ENCODE measurements around the gene PBXIP1. TPM values are rescaled to one million over a fixed set of nuclear protein-coding genes. Genes with fewer than 3 reads are reported as not detected.

PBXIP1 gene
- total RNA-seq, 2 experiments from 2014 or later, result 17.7 to 19.4 TPM

DNA sequence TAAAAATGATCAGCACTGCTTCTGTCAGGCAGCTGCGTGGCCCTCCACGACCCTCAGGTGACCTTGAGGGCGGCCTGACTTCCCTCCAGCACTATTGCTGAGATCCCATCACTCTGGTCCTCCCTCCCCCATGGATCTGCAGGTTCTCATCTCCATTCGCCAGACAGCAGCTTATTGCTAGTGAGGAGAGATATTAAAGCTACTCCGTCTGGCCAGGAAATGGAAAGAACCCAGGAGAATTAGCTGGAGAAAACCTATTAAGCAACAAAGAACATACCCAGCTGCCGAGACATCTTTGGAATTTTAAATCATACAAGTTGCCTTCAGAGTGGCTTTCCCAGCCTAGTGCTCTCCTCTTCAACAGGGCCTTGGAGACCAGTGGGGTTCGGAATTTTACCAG lies 60.1 kb downstream of the PBXIP1 start:
- H3K9me3 Mint-ChIP-seq, result no peaks in the 10 kb centered on the region
- intact Hi-C loops (cut with micrococcal nuclease), result no loop called here
- H3K4me3 Mint-ChIP-seq, result no peak overlapping the region
- DNase-seq, result no peak
- no peaks in the 10 kb centered on the region for H3K36me3 Mint-ChIP-seq (ENCODE audit: low read depth)
- no peaks in the 10 kb centered on the region for H3K4me1 Mint-ChIP-seq (ENCODE audit: low read depth)
- no peak overlapping the region for H3K27ac Mint-ChIP-seq
- POLR2A ChIA-PET, result interaction anchor here (1.1 kb wide), 1 partner anchor 40 kb away, joined by 3 read pairs; no protein-coding TSS in a partner anchor
- no peak for ATAC-seq
- H3K27me3 Mint-ChIP-seq, result no peaks in the 10 kb centered on the region
- TF ChIP-seq, protein P1, sequence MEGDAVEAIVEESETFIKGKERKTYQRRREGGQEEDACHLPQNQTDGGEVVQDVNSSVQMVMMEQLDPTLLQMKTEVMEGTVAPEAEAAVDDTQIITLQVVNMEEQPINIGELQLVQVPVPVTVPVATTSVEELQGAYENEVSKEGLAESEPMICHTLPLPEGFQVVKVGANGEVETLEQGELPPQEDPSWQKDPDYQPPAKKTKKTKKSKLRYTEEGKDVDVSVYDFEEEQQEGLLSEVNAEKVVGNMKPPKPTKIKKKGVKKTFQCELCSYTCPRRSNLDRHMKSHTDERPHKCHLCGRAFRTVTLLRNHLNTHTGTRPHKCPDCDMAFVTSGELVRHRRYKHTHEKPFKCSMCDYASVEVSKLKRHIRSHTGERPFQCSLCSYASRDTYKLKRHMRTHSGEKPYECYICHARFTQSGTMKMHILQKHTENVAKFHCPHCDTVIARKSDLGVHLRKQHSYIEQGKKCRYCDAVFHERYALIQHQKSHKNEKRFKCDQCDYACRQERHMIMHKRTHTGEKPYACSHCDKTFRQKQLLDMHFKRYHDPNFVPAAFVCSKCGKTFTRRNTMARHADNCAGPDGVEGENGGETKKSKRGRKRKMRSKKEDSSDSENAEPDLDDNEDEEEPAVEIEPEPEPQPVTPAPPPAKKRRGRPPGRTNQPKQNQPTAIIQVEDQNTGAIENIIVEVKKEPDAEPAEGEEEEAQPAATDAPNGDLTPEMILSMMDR (IDR thresholded peaks at IDR 0.05), result no peak
- CTCF ChIA-PET, result interaction anchor here (0.7 to 1.9 kb wide), 8 partner anchors 17 to 561 kb away, joined by 3 to 6 read pairs (median 3); no protein-coding TSS in a partner anchor

Small RNA genes lying within 50 kb of the gene (microRNA-seq; reads per million reads assigned to microRNA genes)
- gene MIR4258 (ENCODE audit: borderline microRNAs expressed, borderline replicate concordance), result not detected

Other genes starting within 250 kb of the PBXIP1 start
- under 1 TPM in 1 of 2 experiments, not detected in 1; 0.11 TPM for gene KCNN3, start 85.8 kb downstream of the PBXIP1 start, total RNA-seq
- 10 to 100 TPM; 32.3 to 33.2 TPM for gene PMVK, start 19.4 kb downstream of the PBXIP1 start, total RNA-seq
- gene PYGO2, start 5.7 kb upstream of the PBXIP1 start, total RNA-seq, result 10 to 100 TPM; 21.2 to 21.8 TPM
- gene SHC1, start 14.6 kb upstream of the PBXIP1 start, total RNA-seq, result 10 to 100 TPM; 32.3 to 34.2 TPM
- gene CKS1B, start 18.6 kb upstream of the PBXIP1 start, total RNA-seq, result 100 to 1,000 TPM; 172 to 173 TPM
- 10 to 100 TPM; 31.5 to 32.9 TPM for gene FLAD1, start 27.2 kb upstream of the PBXIP1 start, total RNA-seq
- not detected for gene LENEP, start 37.5 kb upstream of the PBXIP1 start, total RNA-seq
- gene ZBTB7B, start 46.7 kb upstream of the PBXIP1 start, total RNA-seq, result 10 to 100 TPM; 26.3 to 26.5 TPM
- gene DCST2, start 77.7 kb upstream of the PBXIP1 start, total RNA-seq, result under 1 TPM; 0.20 to 0.36 TPM
- not detected for gene DCST1, start 77.7 kb upstream of the PBXIP1 start, total RNA-seq
- gene ADAM15, start 95.2 kb upstream of the PBXIP1 start, total RNA-seq, result 10 to 100 TPM; 36.4 to 37.2 TPM
- 1 to 10 TPM; 7.1 to 7.8 TPM for gene EFNA4, start 107.6 kb upstream of the PBXIP1 start, total RNA-seq
- 1 to 10 TPM; 5.1 to 8.6 TPM for gene EFNA3, start 122.7 kb upstream of the PBXIP1 start, total RNA-seq
- gene EFNA1, start 171.8 kb upstream of the PBXIP1 start, total RNA-seq, result under 1 TPM; 0.59 to 0.60 TPM
- gene SLC50A1, start 179.8 kb upstream of the PBXIP1 start, total RNA-seq, result 10 to 100 TPM; 59.7 to 64.0 TPM
- gene DPM3, start 184.4 kb upstream of the PBXIP1 start, total RNA-seq, result 10 to 100 TPM; 37.1 to 38.1 TPM
- gene KRTCAP2, start 217.2 kb upstream of the PBXIP1 start, total RNA-seq, result 100 to 1,000 TPM; 124 to 125 TPM
- gene TRIM46, start 217.8 kb upstream of the PBXIP1 start, total RNA-seq, result 1 to 10 TPM; 5.8 to 6.1 TPM

Data from activated CD8-positive, alpha-beta T cell treated with anti-CD3 and anti-CD28 coated beads for 36 hours (primary cell).